OCI-LY3 (cell line): ENCODE measurements around the gene JAZF1.

Experiments used
- H2AFZ ChIP-seq: fragments of 200-600, 300-600 bp; shearing (Covaris generic); 2 replicates; pipeline ENCODE4 v1.6.0; 2014; ENCODE audit warnings: antibody characterized with exemption, low read depth, low read length
- H3K27ac ChIP-seq: fragments of 200-600, 300-600 bp; sonication (generic); 2 replicates; pipeline ENCODE4 v1.5.1; 2014; ENCODE audit warnings: mild to moderate bottlenecking, low read length, moderate library complexity, mixed read lengths
- H3K27me3 ChIP-seq: fragments of 200-600, 300-600 bp; sonication (generic); 2 replicates; pipeline ENCODE4 v1.6.1; 2014; ENCODE audit warnings: low read depth, low read length, mixed read lengths
- H3K36me3 ChIP-seq: fragments of 200-600, 300-600 bp; sonication (generic); replicated peaks from 2 replicates; pipeline ENCODE3; 2014; ENCODE audit warnings: low read depth, low read length, mixed read lengths
- H3K4me1 ChIP-seq: fragments of 300-600, 200-600 bp; sonication (generic); 2 replicates; pipeline ENCODE4 v1.6.1; 2014; ENCODE audit warnings: low read length, mixed read lengths
- H3K4me2 ChIP-seq: fragments of 200-600, 300-600 bp; sonication (generic); 2 replicates; pipeline ENCODE4 v1.6.1; 2014; ENCODE audit warnings: low read length, mixed read lengths
- H3K4me3 ChIP-seq: fragments of 300-600, 200-600 bp; sonication (generic); 2 replicates; pipeline ENCODE4 v1.5.1; 2014; ENCODE audit warnings: antibody characterized with exemption, mild to moderate bottlenecking, low read length, moderate library complexity
- H3K79me2 ChIP-seq: fragments of 300-600, 200-600 bp; shearing (Covaris generic); 2 replicates; pipeline ENCODE4 v1.6.1; 2014; ENCODE audit warnings: mild to moderate bottlenecking, low read length, mixed read lengths
- H3K9ac ChIP-seq: fragments of 300-600, 200-600 bp; shearing (Covaris generic); 2 replicates; pipeline ENCODE4 v1.6.0; 2014; ENCODE audit warnings: mild to moderate bottlenecking, low read length, moderate library complexity
- H3K9me3 ChIP-seq: fragments of 200-600, 300-600 bp; shearing (Covaris generic); 2 replicates; pipeline ENCODE4 v1.6.1; 2014; ENCODE audit warnings: low read length, mixed read lengths; ENCODE audit not compliant: insufficient read depth
- H4K20me1 ChIP-seq: fragments of 200-600, 300-600 bp; sonication (generic); 2 replicates; pipeline ENCODE4 v1.6.1; 2016; ENCODE audit warnings: low read length, mixed read lengths; ENCODE audit not compliant: insufficient read depth
- CTCF ChIP-seq: fragments of 200-600, 300-600 bp; sonication (generic); IDR thresholded peaks from 2 replicates; pipeline ENCODE4 v1.5.1; 2014; ENCODE audit warnings: antibody characterized with exemption, low read length, low read depth
- EZH2phosphoT487 ChIP-seq: fragments of 200-600 bp; shearing (Covaris generic); IDR thresholded peaks from 2 replicates; pipeline ENCODE4 v1.6.1; 2018; ENCODE audit warnings: antibody characterized with exemption, mixed run types, low read depth

The JAZF1 gene

GRCh38 chr7:28032738-28033380, 147.7 kb downstream of the JAZF1 start:
- H3K4me1 ChIP-seq: peaks cover 21% of the 10 kb centered on the region
- no peak for TF ChIP-seq EZH2phosphoT487
- TF ChIP-seq CTCF: no peak
- H2AFZ ChIP-seq: no peak overlapping the region
- H3K27ac ChIP-seq: no peak overlapping the region
- no peaks in the 10 kb centered on the region for H3K36me3 ChIP-seq
- no peak overlapping the region for H3K4me3 ChIP-seq
- no peak overlapping the region for H3K4me2 ChIP-seq
- no peaks in the 10 kb centered on the region for H3K9me3 ChIP-seq
- H3K9ac ChIP-seq: no peak overlapping the region
- H3K79me2 ChIP-seq: no peaks in the 10 kb centered on the region
- peaks cover 33% of the 10 kb centered on the region for H4K20me1 ChIP-seq
- H3K27me3 ChIP-seq: peaks cover 13% of the 10 kb centered on the region

DNA sequence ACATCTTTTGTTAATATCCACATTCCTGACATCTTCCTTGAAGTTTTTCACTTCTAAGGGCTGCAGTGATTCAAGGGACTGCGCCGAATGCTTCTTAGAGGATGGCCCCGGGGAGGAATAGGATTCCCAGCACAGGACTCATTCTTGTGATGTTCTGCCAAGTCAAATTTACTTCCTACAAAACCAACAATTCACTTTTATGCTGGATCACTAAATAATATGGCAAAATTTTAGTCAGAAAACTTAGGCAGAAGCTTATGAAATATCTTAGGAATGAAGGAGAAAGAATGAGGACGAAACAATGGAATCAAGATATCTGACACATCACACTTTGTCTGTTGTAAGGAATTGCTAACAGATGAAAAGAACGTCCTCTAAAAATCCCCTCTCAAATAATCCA, 151.5 kb downstream of the JAZF1 start:
- Histone ChIP-seq H3K9ac (no peak overlapping the region), H3K4me3 (no peak overlapping the region), H3K27me3 (no peaks in the 10 kb centered on the region), H4K20me1 (peaks cover 18% of the 10 kb centered on the region; the same call in 1 of the 2 replicates), H3K79me2 (no peaks in the 10 kb centered on the region), H3K4me1 (no peaks in the 10 kb centered on the region), H3K36me3 (no peaks in the 10 kb centered on the region), H3K9me3 (no peaks in the 10 kb centered on the region), H3K27ac (no peak overlapping the region), H2AFZ (no peak overlapping the region), H3K4me2 (no peak overlapping the region)
- TF ChIP-seq EZH2phosphoT487 (no peak), CTCF (no peak)

DNA sequence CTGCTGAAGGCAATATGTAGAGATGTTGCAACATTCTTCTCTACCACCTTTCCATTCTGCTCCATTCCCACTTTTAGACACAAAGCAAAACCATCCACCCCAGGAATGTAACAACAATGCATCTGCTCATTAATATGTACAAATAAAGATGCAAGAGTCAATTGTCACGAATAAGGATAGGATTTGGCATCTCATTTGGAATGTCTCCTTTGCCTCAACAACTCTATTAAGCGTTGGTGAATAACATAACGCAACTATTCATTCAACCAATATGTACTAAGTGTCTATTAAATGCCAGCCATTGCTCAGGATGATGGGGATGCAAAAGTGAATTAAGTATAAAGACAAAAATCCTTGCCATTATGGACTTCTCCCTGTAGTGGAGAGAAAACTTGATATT, 152.1 kb downstream of the JAZF1 start:
- Histone ChIP-seq H3K4me3 (no peak overlapping the region), H3K27ac (no peak overlapping the region), H3K9me3 (no peaks in the 10 kb centered on the region), H4K20me1 (peaks cover 17% of the 10 kb centered on the region; the same call in 1 of the 2 replicates), H3K4me1 (no peaks in the 10 kb centered on the region), H3K27me3 (no peaks in the 10 kb centered on the region), H3K4me2 (no peak overlapping the region), H2AFZ (no peak overlapping the region), H3K9ac (no peak overlapping the region), H3K36me3 (no peaks in the 10 kb centered on the region), H3K79me2 (no peaks in the 10 kb centered on the region)
- TF ChIP-seq CTCF (no peak), EZH2phosphoT487 (no peak)

DNA sequence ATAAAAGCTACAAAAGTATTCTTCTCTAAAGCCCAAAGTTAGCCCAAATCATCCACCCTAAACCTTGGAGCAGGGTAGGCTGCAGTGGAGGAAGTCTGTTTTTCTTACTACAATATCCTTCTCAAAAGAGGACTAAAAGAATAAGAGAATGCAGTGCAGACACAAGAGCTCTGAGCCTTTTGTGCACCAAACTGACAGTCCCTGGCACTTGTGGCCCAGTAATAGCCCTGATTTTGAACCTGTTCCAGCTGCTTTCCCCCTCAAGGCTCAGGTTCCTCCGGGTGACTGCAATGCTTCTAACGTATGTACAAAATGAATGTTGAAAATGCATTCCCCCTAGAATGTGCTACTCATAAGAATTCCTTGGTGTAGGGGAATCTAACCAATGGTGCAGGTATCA, 154.4 kb downstream of the JAZF1 start:
- H3K4me1 ChIP-seq: no peaks in the 10 kb centered on the region
- H3K9ac ChIP-seq: no peak overlapping the region
- peaks cover 3% of the 10 kb centered on the region; the same call in 1 of the 2 replicates for H4K20me1 ChIP-seq
- no peak for TF ChIP-seq CTCF
- no peak for TF ChIP-seq EZH2phosphoT487
- H3K27ac ChIP-seq: no peak overlapping the region
- H3K36me3 ChIP-seq: no peaks in the 10 kb centered on the region
- H3K79me2 ChIP-seq: no peaks in the 10 kb centered on the region
- H3K4me2 ChIP-seq: no peak overlapping the region
- H3K4me3 ChIP-seq: no peak overlapping the region
- H3K27me3 ChIP-seq: no peaks in the 10 kb centered on the region
- H2AFZ ChIP-seq: no peak overlapping the region
- no peaks in the 10 kb centered on the region for H3K9me3 ChIP-seq
